Kidney tubule cell (primary cell): Measurements from ENCODE around the gene GRAPL.
"Not testable (repeated sequence)": the region's sequence is repeated elsewhere in the genome, so short reads cannot be mapped to it uniquely, and the experiment has no call there.

Experiments
- DNase-seq: peaks from one replicate; pipeline ENCODE4 v3.0.0-alpha.2; 2018; ENCODE audit warnings: low spot score

Gene GRAPL

DNA sequence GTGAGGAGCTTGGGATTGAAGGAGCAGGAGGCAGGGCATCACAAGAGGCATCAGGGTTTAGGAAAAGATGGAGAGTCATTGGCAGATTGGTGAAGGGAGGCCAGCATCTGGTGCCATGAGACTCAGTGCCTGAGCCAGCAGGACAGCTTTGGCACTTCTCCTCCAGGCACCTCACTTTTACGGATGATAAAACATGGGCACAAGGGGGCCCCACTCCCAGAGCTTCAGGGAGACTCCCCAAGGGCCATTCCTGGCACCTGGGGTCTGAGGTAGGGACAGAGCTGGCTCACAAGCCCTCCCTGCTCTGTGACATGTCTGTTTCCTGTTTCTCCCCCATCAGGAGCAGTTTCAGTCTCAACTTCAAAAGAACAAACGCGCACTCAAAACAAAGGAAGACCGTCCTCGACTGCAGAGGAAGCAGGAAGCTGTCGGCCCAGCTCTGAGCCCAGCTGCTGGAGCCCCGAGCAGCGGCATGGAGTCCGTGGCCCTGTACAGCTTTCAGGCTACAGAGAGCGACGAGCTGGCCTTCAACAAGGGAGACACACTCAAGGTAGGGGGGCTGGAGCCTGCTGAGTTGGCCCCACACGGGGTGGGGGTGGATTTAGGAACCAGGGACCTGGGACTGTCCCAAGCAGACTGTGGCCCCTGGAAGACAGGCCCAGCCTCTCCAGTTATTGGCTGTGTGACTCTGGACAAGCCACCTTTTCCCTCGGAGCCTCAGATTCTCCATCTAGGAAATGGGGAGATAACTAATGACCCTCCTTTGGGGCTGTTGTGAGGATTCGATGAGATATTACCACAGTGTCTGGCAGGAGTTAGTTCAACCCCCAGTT lies at the start of gene GRAPL:
GRAPL (plus strand) TSS at position 442 of the 833 bp plus-strand sequence; CDS start at position 473, 31 bp downstream.
- DNase-seq = not testable (repeated sequence)

DNA sequence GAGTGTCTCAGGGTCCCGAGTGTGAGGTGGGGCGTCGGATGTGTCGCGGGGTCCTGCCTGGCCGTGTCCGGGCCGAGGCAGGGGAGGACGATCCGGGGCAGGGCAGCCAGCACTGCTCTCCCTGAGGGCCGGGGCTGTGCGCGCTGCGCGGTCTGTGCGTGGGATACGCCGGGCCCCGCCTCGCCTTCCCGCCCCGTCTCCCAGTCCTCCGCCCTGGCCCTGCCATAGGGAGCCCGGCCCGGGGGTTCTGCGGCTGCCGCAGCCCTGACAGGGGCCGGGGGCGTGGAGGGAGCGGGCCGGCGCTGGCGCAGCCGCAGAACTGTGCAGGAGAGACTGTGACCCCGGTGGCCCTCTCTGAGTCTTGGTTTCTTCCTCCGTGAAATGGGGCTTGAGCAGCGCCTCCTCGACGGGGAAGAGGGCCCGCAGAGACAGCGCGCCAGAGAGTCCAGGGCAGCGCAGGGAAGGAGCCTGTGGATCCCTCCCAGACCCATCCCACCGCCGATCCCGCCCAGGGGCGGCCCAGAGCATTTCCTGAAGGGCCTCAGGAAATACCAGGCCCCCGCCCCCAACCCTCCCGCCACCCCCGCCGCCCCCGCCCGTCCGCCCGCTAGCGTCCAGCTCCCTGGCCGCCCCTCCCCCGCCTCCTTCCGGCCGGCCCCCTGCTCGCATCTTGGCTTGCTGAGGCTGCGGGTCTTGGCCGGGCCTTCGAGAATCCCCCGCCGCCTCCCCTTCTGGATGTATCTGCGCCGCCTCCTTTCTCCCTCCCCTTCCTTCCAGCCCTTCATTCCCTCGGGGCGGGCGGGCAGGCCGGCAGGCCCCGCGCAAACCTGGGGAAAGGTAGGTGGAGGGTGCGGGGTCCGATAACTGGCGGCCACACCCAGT lies 38.3 kb upstream of the GRAPL start:
- not testable (repeated sequence) for DNase-seq

DNA sequence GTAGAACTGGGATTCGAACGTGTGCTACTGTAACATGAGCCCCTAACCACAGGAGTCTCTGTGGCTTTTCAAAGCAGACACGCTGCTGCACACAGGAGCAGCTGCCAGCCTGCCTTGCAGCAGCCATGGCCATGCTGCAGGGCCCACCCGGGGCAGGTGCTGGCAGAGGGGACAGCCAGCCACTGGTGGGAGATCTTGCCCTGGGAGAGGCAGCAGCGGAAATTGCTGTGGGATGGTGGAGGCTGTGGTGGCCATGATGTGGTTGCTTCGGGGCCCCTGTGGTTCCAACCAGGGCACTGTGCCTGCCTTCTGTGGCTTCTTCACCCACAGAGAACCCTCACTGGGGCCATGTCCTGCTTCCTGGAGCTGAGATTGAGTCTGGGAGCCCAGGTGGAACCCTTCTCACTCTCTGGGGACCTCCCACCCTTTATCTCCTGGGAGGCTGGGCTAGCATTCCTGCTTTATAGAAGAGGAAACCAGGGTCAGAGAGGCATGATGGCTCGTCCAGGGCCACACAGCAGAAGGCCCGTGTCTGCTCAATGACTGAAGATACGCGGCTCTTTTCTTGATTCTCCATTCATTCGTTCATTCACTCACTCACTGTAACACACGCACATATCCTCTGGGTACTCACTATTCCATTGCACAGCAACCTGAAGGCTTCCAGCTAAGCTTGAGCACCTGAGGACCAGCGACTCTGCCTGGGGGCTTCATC lies 37.2 kb upstream of the GRAPL start:
- not testable (repeated sequence) for DNase-seq

DNA sequence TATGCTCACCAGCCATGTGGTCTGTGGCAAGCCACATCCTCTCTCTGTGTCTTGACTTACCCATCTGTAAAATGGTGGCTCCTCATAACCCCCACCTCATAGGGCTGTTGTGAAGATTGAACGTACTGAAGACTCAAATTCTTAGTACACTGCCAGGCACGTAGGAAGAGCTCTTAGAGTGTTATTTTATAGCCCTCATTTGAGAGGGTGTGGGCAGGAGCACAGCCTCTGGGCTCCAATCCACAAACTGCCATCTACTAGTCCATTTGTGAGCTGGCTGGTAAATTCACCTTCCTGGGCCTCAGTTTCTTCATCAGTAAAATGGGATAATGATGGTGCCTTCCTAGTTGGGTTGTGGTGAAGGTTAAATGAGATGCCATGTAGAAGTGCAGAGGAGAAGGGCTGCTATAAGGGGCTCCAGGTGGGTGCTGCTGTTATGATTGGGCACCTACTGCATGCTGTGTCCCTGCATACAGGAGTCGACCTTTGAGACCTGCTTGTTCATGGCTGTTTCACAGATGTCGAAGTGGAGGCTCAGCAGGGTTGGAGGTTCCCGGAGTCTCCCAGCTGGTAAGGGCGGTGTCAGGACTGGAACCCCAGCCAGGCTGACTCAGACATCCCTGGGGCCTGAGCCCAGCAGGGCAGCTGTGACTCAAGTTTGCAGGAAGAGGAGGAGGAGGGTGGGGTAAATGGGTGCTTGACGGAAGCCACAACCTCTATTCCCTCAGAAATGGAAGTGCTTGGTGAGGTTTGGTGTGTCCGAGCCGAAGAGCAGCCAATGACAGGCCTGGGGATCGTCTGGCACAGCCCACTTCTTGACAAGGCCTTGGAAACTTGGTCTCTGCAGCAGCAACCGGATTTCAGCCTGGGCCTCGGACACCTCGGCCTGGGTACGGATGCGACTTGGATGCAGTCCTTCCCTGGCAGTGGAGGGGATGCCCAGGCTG lies 34.4 kb upstream of the GRAPL start:
- DNase-seq = peak; percentile 1

DNA sequence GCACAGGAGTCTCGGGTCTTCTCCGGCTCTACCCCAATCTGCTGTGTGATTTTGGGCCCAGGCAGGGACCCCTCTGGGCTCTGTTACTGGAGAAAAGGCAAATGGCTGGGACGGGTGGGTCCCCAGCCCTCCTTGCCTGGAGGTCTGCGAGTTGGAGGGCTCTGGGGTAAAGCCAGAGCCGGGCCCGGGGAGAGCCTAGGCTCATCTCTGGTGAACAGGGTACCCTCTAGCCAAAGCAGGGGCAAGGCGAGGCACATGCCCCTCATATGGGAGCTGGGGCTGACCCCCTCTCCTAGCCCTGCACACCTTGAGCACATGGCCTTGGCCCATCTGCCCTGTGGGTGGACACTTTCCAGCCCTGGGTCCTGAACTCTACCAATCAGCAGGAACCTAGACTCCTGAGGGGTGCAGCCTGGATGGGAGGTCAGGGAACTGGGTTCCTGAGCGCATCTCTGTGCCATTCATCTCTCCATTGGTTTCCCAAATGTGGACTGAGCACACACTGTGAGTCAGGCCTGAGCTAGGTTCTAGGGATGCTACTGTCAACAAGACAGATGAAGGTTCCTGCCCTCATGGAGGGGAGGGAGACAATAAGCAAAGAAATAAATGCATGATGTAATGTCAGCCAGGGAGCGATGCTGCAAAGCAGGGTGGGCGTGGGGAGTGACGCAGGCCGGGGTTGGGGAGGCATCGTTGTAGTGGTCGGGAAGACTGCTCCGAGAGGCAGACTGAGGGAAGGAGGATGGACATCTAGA lies 33.5 kb upstream of the GRAPL start:
- DNase-seq = peak; percentile 0

DNA sequence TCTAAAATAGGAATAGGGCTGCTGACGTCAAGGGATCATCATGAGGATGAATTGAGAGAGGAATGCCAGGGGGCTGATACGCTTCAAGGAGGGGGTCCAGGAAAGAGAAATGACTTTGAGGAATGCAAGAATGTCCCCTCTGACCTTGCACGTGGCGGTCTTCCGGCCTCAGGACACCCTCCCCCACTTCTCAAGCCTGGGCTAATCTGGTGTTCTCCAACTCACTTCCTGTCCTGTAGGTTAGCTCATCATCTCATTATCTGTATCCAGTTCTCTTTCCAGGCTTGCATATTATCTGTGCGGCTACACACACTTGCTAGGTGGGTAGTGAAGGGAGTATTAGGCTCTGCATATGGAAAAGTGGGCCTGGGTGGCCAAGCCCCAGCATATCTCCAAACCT lies 18.9 kb upstream of the GRAPL start:
- peak; percentile 1 for DNase-seq

DNA sequence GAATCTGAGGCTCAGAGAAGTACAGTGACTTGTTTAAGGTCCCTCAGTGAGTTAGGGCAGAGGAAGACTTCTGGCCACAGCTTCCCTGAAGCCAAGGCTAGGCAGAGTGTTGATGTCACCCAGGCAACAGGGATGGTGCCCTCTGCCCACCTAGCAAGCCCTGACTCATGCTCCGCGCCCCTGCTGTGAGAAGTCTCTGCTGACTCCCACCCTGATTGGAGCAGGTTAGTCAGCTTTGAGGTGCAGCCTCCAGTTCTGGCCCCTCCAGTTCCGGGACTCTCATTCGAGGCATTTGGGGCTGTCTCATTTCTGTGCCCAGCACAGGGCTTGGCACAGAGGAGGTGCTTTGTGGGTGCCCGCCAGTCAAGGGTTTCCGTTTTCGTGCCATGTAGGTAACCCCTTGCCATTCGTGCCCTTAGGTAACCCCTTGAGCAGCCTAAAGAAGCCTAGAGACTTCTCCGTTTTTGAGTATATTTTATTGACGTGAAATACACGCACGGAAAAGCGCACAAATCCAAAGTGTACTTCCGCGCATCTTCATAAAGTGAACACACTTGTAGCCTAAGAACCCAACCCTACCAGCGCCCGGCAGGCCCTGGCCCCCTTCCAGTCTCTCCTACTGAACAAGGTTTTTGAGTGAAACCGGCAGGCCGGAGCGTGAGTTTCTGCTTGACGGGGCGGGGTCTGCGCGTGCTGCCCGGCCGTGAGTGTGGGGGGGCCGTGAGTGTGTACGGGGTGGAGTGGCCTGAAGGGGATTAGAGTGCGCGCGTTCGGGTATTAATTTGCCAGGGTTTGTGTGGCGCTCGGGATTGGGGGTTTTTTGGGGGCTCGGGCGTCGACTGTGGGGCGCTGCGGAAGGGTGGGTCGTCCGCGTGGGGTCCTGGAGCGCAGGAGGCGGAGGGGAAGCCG lies 16.9 kb upstream of the GRAPL start:
- DNase-seq = not testable (repeated sequence)

DNA sequence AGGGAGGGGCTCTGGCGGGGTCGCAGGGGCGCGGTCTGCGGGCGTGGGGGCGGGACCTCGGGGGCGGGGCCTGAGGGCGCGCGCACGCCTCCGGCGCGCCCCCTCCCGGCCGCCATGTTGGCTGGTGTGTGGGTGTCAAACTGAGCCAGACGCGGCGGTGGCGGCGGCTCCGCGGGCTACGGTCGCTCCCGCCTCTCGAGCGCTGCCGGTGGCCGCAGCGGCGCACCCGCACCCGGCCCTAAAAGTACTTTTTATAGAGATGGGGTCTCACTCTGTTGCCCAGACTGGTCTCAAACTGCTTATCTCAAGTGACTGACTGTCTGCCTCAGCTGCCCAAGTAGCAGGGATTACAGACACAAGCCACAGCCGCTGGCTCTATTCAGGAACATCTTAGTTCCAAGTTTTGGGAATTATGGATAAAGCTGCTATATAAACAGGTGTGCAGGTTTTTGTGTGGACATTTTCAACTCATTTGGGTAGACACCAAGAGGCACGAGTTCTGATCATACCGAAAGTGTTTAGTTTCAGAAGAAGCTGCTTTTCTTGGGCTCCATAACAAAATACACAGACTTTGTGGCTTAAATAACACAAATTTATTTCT lies 16.2 kb upstream of the GRAPL start:
- DNase-seq = peak; percentile 25

DNA sequence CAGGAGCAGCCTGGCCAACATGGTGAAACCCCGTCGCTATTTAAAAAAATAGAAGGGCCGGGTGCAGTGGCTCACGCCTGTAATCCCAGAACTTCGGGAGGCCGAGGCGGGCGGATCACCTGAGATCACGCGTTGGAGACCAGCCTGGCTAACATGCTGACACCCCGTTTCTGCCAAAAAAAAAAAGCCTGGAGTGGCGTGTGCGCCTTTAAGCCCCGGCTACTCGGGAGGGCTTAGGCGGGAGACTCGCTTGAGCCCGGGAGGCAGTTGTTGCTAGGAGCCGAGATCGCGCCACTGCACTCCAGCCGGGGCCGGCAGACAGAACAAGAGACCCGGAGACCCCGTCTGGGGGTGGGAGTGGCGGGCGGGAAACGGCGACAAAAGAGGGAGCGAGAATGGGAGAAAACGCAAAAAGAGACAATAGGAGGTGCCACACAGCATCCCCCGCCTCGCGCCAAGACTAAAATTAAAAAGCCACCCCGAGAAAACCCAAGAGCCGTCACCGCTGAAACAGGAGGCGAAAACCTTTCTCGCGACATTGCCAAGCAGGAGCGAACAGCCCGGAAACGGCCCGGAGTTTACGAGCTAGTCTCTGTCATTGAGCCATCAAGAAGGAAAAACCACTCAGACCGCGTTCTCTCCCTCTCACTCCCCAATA lies 15.5 kb upstream of the GRAPL start:
- DNase-seq = peak; percentile 98

DNA sequence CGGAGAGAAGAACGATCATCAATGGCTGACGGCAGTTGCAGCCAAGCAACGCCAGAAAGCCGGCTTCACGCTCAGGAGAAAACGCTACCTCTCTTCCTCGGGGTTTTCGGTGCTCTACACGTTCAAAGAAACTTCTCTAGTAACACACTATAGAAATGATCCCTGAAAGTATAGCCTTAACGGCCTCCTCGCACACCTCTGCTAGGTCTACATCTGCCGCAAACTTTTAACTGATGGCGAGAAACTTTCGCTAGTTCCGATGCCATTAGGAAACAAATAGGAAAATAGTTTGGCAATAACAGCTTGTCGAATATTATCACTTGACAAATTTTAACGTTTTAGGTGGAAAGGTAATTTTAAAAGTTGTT lies 14.9 kb upstream of the GRAPL start:
- DNase-seq = peak; percentile 11

DNA sequence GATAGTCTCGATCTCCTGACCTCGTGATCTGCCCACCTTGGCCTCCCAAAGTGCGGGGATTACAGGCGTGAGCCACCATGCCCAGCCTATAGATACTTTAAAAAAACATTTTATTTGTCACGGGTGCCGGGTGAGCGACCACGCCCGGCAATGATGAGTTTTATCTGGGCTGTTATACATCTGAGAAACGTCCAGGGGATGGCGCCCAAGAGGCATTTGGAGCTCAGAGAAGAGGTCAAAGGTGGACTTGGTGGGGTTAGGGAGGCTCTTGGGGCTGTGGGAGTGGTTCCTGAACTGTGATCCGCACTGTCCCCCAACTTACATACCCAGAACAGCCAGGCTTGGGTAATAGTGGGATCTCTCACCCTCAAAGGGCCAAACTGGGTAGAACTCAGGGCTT lies 8.7 kb upstream of the GRAPL start:
- not testable (repeated sequence) for DNase-seq

DNA sequence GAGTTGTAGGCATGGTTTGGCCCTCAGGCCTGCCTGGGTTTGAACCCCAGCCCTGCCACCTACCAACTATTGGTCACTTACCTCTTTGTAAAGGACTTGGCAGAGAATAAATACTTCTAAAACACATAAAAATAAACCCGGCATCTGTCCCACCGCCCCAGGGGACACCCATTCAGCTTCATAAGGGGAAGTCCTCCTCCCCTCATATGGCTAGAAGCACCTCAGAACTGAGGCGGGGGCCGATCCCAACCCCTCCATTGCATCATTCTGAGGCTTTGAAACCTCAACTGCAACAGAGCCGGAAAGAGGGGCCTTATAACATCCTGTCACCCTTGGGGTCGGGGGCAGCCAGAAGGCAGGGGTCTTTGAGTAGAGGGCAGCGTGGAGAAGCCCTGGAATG lies 2.1 kb upstream of the GRAPL start:
- not testable (repeated sequence) for DNase-seq

DNA sequence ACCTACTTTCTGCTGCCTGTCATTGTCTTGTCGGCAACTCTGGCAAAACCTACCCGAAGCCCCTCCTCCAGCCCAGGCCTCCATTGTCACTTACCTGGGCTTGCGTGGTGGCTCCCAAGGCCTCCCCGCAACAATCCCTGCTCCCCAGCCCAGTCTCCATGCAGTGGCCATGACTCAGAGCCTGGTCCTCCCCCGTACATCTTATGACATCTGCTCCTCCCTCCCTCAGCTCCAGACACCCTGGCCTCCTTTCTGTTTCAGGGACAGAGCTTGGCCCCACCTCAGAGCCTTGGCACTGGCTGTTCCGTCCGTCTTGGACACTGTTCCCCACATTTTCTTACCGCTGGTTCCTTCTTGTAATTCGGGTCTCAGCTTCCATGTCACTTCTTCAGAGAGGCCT lies 2.1 kb downstream of the GRAPL start:
- not testable (repeated sequence) for DNase-seq

DNA sequence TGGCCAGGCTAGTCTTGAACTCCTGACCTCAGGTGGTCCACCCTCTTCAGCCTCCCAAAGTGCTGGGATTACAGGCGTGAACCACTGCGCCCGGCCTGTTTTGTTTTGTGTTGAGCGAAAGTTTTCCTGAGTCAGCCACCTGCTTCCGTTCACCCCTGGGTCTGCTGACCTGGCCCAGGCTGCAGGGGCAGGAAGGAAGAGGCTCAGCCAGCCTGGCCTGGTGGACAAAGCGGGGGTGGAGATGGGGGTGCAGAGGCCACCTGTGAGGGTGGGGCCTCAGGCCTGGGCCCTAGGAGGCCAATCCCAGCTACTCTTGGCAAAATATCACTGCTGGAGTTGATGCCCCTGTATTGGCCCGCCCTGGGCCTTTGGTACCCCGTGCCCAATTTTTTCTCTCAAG lies 3.7 kb downstream of the GRAPL start:
- DNase-seq = not testable (repeated sequence)

DNA sequence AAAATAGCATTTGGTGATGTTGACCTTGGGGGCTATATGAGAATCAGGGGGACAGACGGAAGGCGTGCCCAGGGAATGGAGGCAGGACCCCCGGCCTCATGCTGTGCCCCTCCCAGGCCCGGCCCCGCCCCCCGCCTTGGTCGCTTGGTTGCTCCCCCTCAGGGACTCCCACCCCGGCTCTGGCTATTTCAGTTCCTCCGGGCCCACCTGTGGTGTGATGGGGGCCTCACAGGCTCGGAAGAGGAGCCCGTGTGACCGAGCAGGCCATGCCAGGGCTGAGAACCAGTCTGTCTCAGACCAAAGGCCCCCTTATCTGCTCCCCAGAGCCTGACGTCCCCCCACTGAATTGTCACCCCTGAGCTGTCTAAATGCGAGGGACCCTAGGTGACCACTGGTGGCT lies 4.4 kb downstream of the GRAPL start:
- not testable (repeated sequence) for DNase-seq

DNA sequence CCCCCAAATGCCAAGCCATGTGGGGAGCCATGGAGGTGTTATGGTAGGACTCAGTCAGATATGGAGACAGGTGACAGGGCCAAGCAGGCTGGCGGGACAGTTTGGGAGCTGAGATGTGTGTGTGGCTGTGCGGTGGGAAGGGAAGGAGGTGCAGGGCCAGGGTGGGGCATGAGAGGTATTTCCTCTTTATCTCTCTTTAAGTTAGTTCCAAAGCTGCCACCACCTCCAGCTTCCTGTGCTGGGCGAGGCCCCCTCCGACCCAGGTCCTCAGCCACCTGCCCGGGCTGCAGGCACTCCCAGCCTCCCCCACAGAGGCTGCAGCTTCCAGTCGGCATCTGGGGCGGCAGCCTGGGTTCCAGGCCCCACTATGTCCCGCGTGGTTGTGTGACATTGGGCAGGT lies 6.4 kb downstream of the GRAPL start:
- DNase-seq = not testable (repeated sequence)

DNA sequence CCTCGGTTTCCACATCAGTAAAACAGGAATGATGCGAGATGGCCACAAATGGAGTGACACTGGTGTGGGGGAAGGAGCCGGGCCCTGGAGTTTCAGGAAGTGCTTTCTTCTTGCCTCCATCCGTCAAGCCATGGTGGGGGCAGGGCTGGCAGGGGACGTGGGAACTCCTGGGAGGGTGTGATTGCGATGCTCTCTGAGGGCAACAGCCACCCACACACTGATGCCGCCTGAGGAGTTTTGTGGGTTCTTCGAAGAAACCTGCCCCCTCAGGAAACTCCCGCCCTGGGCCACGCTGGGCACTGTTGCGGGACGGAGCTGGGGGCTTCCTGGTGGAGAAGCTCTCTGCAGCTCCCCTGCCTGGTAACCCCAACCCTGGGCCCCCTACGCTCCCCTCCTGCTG lies 8.0 kb downstream of the GRAPL start:
- DNase-seq = not testable (repeated sequence)

DNA sequence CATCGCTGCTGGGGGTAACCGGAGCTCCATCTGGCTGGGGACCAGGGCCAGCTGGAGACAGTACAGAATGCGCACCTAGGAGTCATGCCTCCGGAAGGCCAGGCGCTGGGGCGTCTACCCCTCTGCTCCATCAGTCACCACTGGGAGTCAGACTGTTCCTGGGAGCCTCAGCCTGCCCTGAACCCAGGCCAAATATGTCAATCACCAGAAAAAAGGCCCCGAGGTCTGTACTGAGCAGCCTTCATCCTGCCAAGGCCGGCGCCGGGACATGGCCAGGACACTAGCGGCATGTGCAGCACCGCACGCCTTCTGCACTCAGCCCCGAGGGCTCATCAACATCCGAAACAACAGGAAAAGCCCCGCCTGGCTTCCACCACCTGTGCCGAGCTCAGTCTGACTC lies 8.7 kb downstream of the GRAPL start:
- not testable (repeated sequence) for DNase-seq
